OCI-LY1 (cell line): ENCODE data around the gene GOLGA7B.

Source experiments
- EZH2 ChIP-seq: fragments of 200-600 bp; sonication (generic), shearing (Covaris generic); IDR thresholded peaks from 2 replicates; pipeline ENCODE4 v1.8.0; 2017; ENCODE audit warnings: borderline replicate concordance, mixed run types, mild to moderate bottlenecking, antibody characterized with exemption, low read length, moderate library complexity, mixed read lengths
- TF ChIP-seq, protein P1 (sequence below): fragments of 200-600 bp; sonication (generic), shearing (Covaris generic); IDR thresholded peaks from 2 replicates; pipeline ENCODE4 v1.5.1; 2017; ENCODE audit warnings: mild to moderate bottlenecking, antibody characterized with exemption, low read length, moderate library complexity, mixed read lengths

GRCh38 chr10:97861924-97862323, 12.3 kb downstream of the GOLGA7B start:
- TF ChIP-seq, protein P1, sequence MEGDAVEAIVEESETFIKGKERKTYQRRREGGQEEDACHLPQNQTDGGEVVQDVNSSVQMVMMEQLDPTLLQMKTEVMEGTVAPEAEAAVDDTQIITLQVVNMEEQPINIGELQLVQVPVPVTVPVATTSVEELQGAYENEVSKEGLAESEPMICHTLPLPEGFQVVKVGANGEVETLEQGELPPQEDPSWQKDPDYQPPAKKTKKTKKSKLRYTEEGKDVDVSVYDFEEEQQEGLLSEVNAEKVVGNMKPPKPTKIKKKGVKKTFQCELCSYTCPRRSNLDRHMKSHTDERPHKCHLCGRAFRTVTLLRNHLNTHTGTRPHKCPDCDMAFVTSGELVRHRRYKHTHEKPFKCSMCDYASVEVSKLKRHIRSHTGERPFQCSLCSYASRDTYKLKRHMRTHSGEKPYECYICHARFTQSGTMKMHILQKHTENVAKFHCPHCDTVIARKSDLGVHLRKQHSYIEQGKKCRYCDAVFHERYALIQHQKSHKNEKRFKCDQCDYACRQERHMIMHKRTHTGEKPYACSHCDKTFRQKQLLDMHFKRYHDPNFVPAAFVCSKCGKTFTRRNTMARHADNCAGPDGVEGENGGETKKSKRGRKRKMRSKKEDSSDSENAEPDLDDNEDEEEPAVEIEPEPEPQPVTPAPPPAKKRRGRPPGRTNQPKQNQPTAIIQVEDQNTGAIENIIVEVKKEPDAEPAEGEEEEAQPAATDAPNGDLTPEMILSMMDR: no peak
- no peak for TF ChIP-seq EZH2
